ENCODE data around the gene TCF12.

Gene TCF12

GRCh38 chr15:56918046-56918938 lies at the start of gene TCF12:
Gene TCF12, plus strand, starts transcription at chr15:56918644. Its CDS starts 1,270 bp downstream, at chr15:56919914.
- H3K4me3 ChIP-seq (ENCODE audit: low read depth, low read length) = peak within 1 kb of the TSS; percentile 83
- TF ChIP-seq CTCF (IDR thresholded peaks at IDR 0.05; ENCODE audit: insufficient read depth, low read length, missing control alignments) = peak; percentile 67
- ChIA-PET CTCF (interaction anchor here (0.7 to 2.8 kb wide), 13 partner anchors 12 to 624 kb away, joined by 3 to 14 read pairs (median 3); no protein-coding TSS in a partner anchor), POLR2A (interaction anchor here (0.5 to 1.7 kb wide), 14 partner anchors 11 to 427 kb away, joined by 3 to 6 read pairs (median 3); no protein-coding TSS in a partner anchor)
- DNase-seq (ENCODE audit: low read depth, low spot score) = peak; percentile 70

- POLR2A ChIA-PET = no interaction called here
- CTCF ChIA-PET = interaction anchor here (0.6 to 2.1 kb wide), 10 partner anchors 26 to 378 kb away, joined by 3 to 12 read pairs (median 4); no protein-coding TSS in a partner anchor
- TF ChIP-seq CTCF (IDR thresholded peaks at IDR 0.05; ENCODE audit: insufficient read depth, low read length, missing control alignments) = peak; percentile 26
- no peak for DNase-seq (ENCODE audit: low read depth, low spot score)
- no peak overlapping the region for H3K4me3 ChIP-seq (ENCODE audit: low read depth, low read length)
Measured at GRCh38 chr15:56869573-56869972, 48.9 kb upstream of the TCF12 start.

- ChIA-PET POLR2A (no interaction called here), CTCF (interaction anchor here (1.5 to 2.6 kb wide), 4 partner anchors 15 to 380 kb away, joined by 4 to 10 read pairs (median 7); no protein-coding TSS in a partner anchor)
- H3K4me3 ChIP-seq (ENCODE audit: low read depth, low read length) = no peak overlapping the region
- DNase-seq (ENCODE audit: low read depth, low spot score) = peak; percentile 21
- no peak for TF ChIP-seq CTCF (IDR thresholded peaks at IDR 0.05; ENCODE audit: insufficient read depth, low read length, missing control alignments)
Measured at GRCh38 chr15:56871185-56871584, 47.3 kb upstream of the TCF12 start.

GRCh38 chr15:56871867-56872266 lies 46.6 kb upstream of the TCF12 start:
- CTCF ChIA-PET = interaction anchor here (1.2 to 2.6 kb wide), 4 partner anchors 14 to 381 kb away, joined by 4 to 10 read pairs (median 6); no protein-coding TSS in a partner anchor
- H3K4me3 ChIP-seq (ENCODE audit: low read depth, low read length) = no peak overlapping the region
- TF ChIP-seq CTCF (IDR thresholded peaks at IDR 0.05; ENCODE audit: insufficient read depth, low read length, missing control alignments) = no peak
- DNase-seq (ENCODE audit: low read depth, low spot score) = no peak
- POLR2A ChIA-PET = no interaction called here

GRCh38 chr15:56877255-56877970 lies 41.0 kb upstream of the TCF12 start:
- no peak for DNase-seq (ENCODE audit: low read depth, low spot score)
- ChIA-PET POLR2A (no interaction called here), CTCF (no interaction called here)
- TF ChIP-seq CTCF (IDR thresholded peaks at IDR 0.05; ENCODE audit: insufficient read depth, low read length, missing control alignments) = no peak
- no peak overlapping the region for H3K4me3 ChIP-seq (ENCODE audit: low read depth, low read length)

- ChIA-PET CTCF (no interaction called here), POLR2A (no interaction called here)
- no peak for TF ChIP-seq CTCF (IDR thresholded peaks at IDR 0.05; ENCODE audit: insufficient read depth, low read length, missing control alignments)
- H3K4me3 ChIP-seq (ENCODE audit: low read depth, low read length) = no peak overlapping the region
- DNase-seq (ENCODE audit: low read depth, low spot score) = no peak
Measured at GRCh38 chr15:56879502-56879901, 38.9 kb upstream of the TCF12 start.
